ENCODE measurements around the gene WIPI1.
A peak's percentile ranks its signal among the peaks of the same experiment; 100 is the strongest.
"Not testable (repeated sequence)": the region's sequence is repeated elsewhere in the genome, so short reads cannot be mapped to it uniquely, and the experiment has no call there.

WIPI1 gene

GRCh38 chr17:68384471-68384870 lies 72.8 kb downstream of the WIPI1 start:
- no peak for DNase-seq (ENCODE audit: low spot score)

GRCh38 chr17:68383443-68384321 lies 73.6 kb downstream of the WIPI1 start:
- DNase-seq (ENCODE audit: low spot score): no peak

GRCh38 chr17:68383120-68383442 lies 74.2 kb downstream of the WIPI1 start:
- no peak for DNase-seq (ENCODE audit: low spot score)

GRCh38 chr17:68382582-68383085 lies 74.7 kb downstream of the WIPI1 start:
- DNase-seq (ENCODE audit: low spot score): no peak

- DNase-seq (ENCODE audit: low spot score): no peak
These were observed 76.0 kb downstream of the WIPI1 start for GRCh38 chr17:68381076-68381900.

GRCh38 chr17:68379692-68380677 lies 77.3 kb downstream of the WIPI1 start:
- DNase-seq (ENCODE audit: low spot score): no peak

- no peak for DNase-seq (ENCODE audit: low spot score)
These were observed 78.2 kb downstream of the WIPI1 start for GRCh38 chr17:68379177-68379510.

GRCh38 chr17:68378268-68379176 lies 78.8 kb downstream of the WIPI1 start:
- peak; percentile 49 for DNase-seq (ENCODE audit: low spot score)

GRCh38 chr17:68377771-68378267 lies 79.5 kb downstream of the WIPI1 start:
- no peak for DNase-seq (ENCODE audit: low spot score)

GRCh38 chr17:68376178-68376577 lies 81.1 kb downstream of the WIPI1 start:
- not testable (repeated sequence) for DNase-seq (ENCODE audit: low spot score)

- no peak for DNase-seq (ENCODE audit: low spot score)
These were observed 81.7 kb downstream of the WIPI1 start for GRCh38 chr17:68375566-68375965.

Measured in pons (tissue), 1 donor.